GM23338 (cell line): ENCODE results near the gene INSRR. TPM values are rescaled to one million over a fixed set of nuclear protein-coding genes. Genes with fewer than 3 reads are reported as not detected.

Experiments used
- ATAC-seq: fragments of 200-7000 bp; cut with Tn5 transposase; 3 replicates; pipeline ENCODE4 v1.9.1; 2020
- DNase-seq: peaks from one replicate; pipeline ENCODE4 v3.0.0-alpha.2; 2015; ENCODE audit warnings: low spot score
- H2AFZ ChIP-seq: fragments of 200-600 bp; sonication (generic); 2 replicates; pipeline ENCODE4 v1.8.0; 2016; ENCODE audit warnings: antibody characterized with exemption, mild to moderate bottlenecking, moderate library complexity
- H3F3A ChIP-seq: fragments of 200-600 bp; sonication (generic); replicated peaks from 2 replicates; pipeline ENCODE4 v1.8.0; 2017; ENCODE audit warnings: antibody characterized with exemption, mixed run types, low read depth
- H3K27ac ChIP-seq: fragments of 200-600 bp; sonication (generic); 2 replicates; pipeline ENCODE4 v1.6.1; 2016; ENCODE audit warnings: low read depth
- H3K27me3 ChIP-seq: fragments of 200-600 bp; sonication (generic); 2 replicates; pipeline ENCODE4 v1.8.0; 2016; ENCODE audit warnings: mild to moderate bottlenecking, mixed run types, moderate library complexity; ENCODE audit not compliant: insufficient read depth
- H3K36me3 ChIP-seq: fragments of 200-600 bp; sonication (generic); 2 replicates; pipeline ENCODE4 v1.8.0; 2016; ENCODE audit warnings: mild to moderate bottlenecking; ENCODE audit not compliant: insufficient read depth
- H3K4me1 ChIP-seq: fragments of 200-600 bp; sonication (generic); 2 replicates; pipeline ENCODE4 v1.8.0; 2016; ENCODE audit warnings: mild to moderate bottlenecking, moderate library complexity; ENCODE audit not compliant: insufficient read depth
- H3K4me2 ChIP-seq: fragments of 200-600 bp; sonication (generic); 2 replicates; pipeline ENCODE4 v1.7.1; 2017; ENCODE audit warnings: mixed run types
- H3K4me3 ChIP-seq: fragments of 200-600 bp; sonication (generic); 2 replicates; pipeline ENCODE4 v1.6.1; 2016; ENCODE audit warnings: mixed run types
- H3K79me2 ChIP-seq: fragments of 200-600 bp; sonication (generic); replicated peaks from 2 replicates; pipeline ENCODE4 v1.8.0; 2017; ENCODE audit warnings: mild to moderate bottlenecking; ENCODE audit not compliant: insufficient read depth
- H3K9me2 ChIP-seq: fragments of 200-600 bp; sonication (generic); 2 replicates; pipeline ENCODE4 v1.8.0; 2017; ENCODE audit not compliant: insufficient read depth
- H4K20me1 ChIP-seq: fragments of 200-600 bp; sonication (generic); replicated peaks from 2 replicates; pipeline ENCODE4 v1.8.0; 2017; ENCODE audit warnings: mild to moderate bottlenecking; ENCODE audit not compliant: insufficient read depth
- H3K27ac Mint-ChIP-seq: 2 replicates; pipeline ENCODE4 v1.8.0; 2020; ENCODE audit warnings: inconsistent platforms, mild to moderate bottlenecking, moderate library complexity, mixed read lengths
- H3K27me3 Mint-ChIP-seq: 3 replicates; pipeline ENCODE4 v1.8.0; 2022; ENCODE audit warnings: low read depth, mild to moderate bottlenecking, moderate library complexity, mixed read lengths, inconsistent platforms; ENCODE audit not compliant: insufficient read depth, poor library complexity
- H3K36me3 Mint-ChIP-seq: 3 replicates; pipeline ENCODE4 v1.8.0; 2021; ENCODE audit warnings: low read depth, mild to moderate bottlenecking, inconsistent platforms, moderate library complexity, mixed read lengths
- H3K4me1 Mint-ChIP-seq: 3 replicates; pipeline ENCODE4 v1.8.0; 2020; ENCODE audit warnings: mild to moderate bottlenecking, inconsistent platforms, mixed read lengths
- H3K4me3 Mint-ChIP-seq: 3 replicates; pipeline ENCODE4 v1.8.0; 2021; ENCODE audit warnings: moderate library complexity, mild to moderate bottlenecking, inconsistent platforms, mixed read lengths
- H3K9me3 Mint-ChIP-seq: 3 replicates; pipeline ENCODE4 v1.8.0; 2020; ENCODE audit warnings: moderate library complexity, mild to moderate bottlenecking, inconsistent platforms, mixed read lengths
- CREB1 ChIP-seq: fragments of 250-450 bp; sonication (Bioruptor Pico); IDR thresholded peaks from 2 replicates; pipeline ENCODE4 v1.5.0; 2020; ENCODE audit warnings: low read depth, mild to moderate bottlenecking, moderate library complexity
- CTCF ChIP-seq, 2 experiments: fragments of 200-600 bp in 1 of 2; sonication (generic) in 1 of 2; conservative IDR thresholded peaks; 2 replicates each; pipeline versions ENCODE4 v1.5.1 to v1.6.1; 2016 to 2017; ENCODE audit warnings: antibody characterized with exemption in 2 of 2, low read depth in 2 of 2, mild to moderate bottlenecking in 2 of 2, moderate library complexity in 1 of 2
- ETS1 ChIP-seq: IDR thresholded peaks from 2 replicates; pipeline ENCODE4 v1.6.1; 2016; ENCODE audit warnings: antibody characterized with exemption
- EZH2 ChIP-seq: fragments of 200-600 bp; sonication (generic); IDR thresholded peaks from one replicate; pipeline ENCODE4 v1.8.0; 2017; ENCODE audit warnings: antibody characterized with exemption, mild to moderate bottlenecking, low read depth; ENCODE audit not compliant: unreplicated experiment
- EZH2phosphoT487 ChIP-seq: fragments of 200-600 bp; sonication (generic); IDR thresholded peaks from one replicate; pipeline ENCODE4 v1.8.1; 2018; ENCODE audit warnings: antibody characterized with exemption; ENCODE audit not compliant: unreplicated experiment
- JUNB ChIP-seq: IDR thresholded peaks from one replicate; pipeline ENCODE4 v1.6.1; 2016; ENCODE audit warnings: antibody characterized with exemption; ENCODE audit not compliant: unreplicated experiment
- NANOG ChIP-seq: IDR thresholded peaks from 2 replicates; pipeline ENCODE4 v1.6.1; 2016; ENCODE audit warnings: antibody characterized with exemption, borderline replicate concordance
- POLR2AphosphoS5 ChIP-seq: IDR thresholded peaks from 2 replicates; pipeline ENCODE4 v1.6.1; 2016; ENCODE audit warnings: antibody characterized with exemption, low read depth
- REST ChIP-seq: IDR thresholded peaks from one replicate; pipeline ENCODE4 v1.6.1; 2018; ENCODE audit warnings: antibody characterized with exemption; ENCODE audit not compliant: unreplicated experiment
- STAT1 ChIP-seq: IDR thresholded peaks from one replicate; pipeline ENCODE4 v1.6.1; 2016; ENCODE audit warnings: antibody characterized with exemption; ENCODE audit not compliant: unreplicated experiment
- ZNF114 ChIP-seq: fragments of 250-450 bp; sonication (Bioruptor Pico); IDR thresholded peaks from 2 replicates; pipeline ENCODE4 v1.5.0; 2020; ENCODE audit warnings: mild to moderate bottlenecking, moderate library complexity
- ZNF331 ChIP-seq: fragments of 250-450 bp; sonication (Bioruptor Pico); IDR thresholded peaks from 2 replicates; pipeline ENCODE4 v1.5.0; 2020; ENCODE audit warnings: low read depth, mild to moderate bottlenecking, moderate library complexity
- ZNF462 ChIP-seq: fragments of 250-450 bp; sonication (Bioruptor Pico); IDR thresholded peaks from 2 replicates; pipeline ENCODE4 v1.5.0; 2020; ENCODE audit warnings: mild to moderate bottlenecking, moderate library complexity
- polyA plus RNA-seq: library from polyadenylated mRNA; unstranded; fragments of >200 nt; fragmentation: Nextera tagmentation; extraction: Ambion mirVana; gene quantifications from 2 replicates; pipeline ENCODE4 v1.2.1, GENCODE V29; 2016
- total RNA-seq: library from RNA; depleted of rRNA; stranded (reverse); fragments of >200 nt; shearing (Covaris generic); gene quantifications from 2 replicates; pipeline ENCODE4 v1.2.3, GENCODE V29; 2014

The INSRR gene
- total and polyA plus RNA-seq, 2 experiments from 2014 or later, result not detected

- Histone ChIP-seq H3K27me3 (peaks cover 97% of the 10 kb centered on the region), H3K36me3 (no peaks in the 10 kb centered on the region), H4K20me1 (no peaks in the 10 kb centered on the region; the same call in 1 of the 2 replicates), H3K27ac (no peak overlapping the region), H3K4me1 (peaks cover 12% of the 10 kb centered on the region; the same call in 1 of the 2 replicates), H3K9me2 (no peaks in the 10 kb centered on the region), H3K79me2 (no peaks in the 10 kb centered on the region), H2AFZ (no peak overlapping the region), H3K4me3 (no peak overlapping the region), H3K4me2 (no peak overlapping the region), H3F3A (0 out of 2 replicates have a peak, but pooled peaks cover 3% of the 10 kb centered on the region)
- TF ChIP-seq EZH2phosphoT487 (no peak), JUNB (no peak), CTCF (conservative IDR thresholded peaks at IDR 0.05; ENCODE audit: low read depth in 2 of 2) (no peak), REST (no peak), POLR2AphosphoS5 (no peak), STAT1 (no peak), ZNF462 (no peak), CREB1 (CRISPR knock-in tag) (no peak), ETS1 (no peak), ZNF331 (CRISPR knock-in tag) (no peak), NANOG (no peak), ZNF114 (no peak), EZH2 (no peak)
- no peaks in the 10 kb centered on the region for H3K36me3 Mint-ChIP-seq
- H3K27me3 Mint-ChIP-seq, result peaks cover 53% of the 10 kb centered on the region
- no peak overlapping the region for H3K27ac Mint-ChIP-seq
- ATAC-seq (no peak), DNase-seq (no peak)
- H3K9me3 Mint-ChIP-seq, result no peaks in the 10 kb centered on the region; the same call in 2 of the 3 replicates
- H3K4me1 Mint-ChIP-seq, result peaks cover 21% of the 10 kb centered on the region
- no peak overlapping the region for H3K4me3 Mint-ChIP-seq
Observed at GRCh38 chr1:156856282-156856785, 2.6 kb downstream of the INSRR start.
